Astrocyte of the cerebellum (primary cell): ENCODE measurements around the gene PLA2G7.
"Not testable (repeated sequence)": the region's sequence is repeated elsewhere in the genome, so short reads cannot be mapped to it uniquely, and the experiment has no call there.

Experiments used
- DNase-seq: peaks from one replicate; pipeline ENCODE4 v3.0.0-alpha.2; 2011; ENCODE audit warnings: low read depth
- H3K4me3 ChIP-seq: 2 replicates; pipeline ENCODE4 v1.5.1; 2011; ENCODE audit warnings: mild to moderate bottlenecking, low read depth, low read length, moderate library complexity
- CTCF ChIP-seq: IDR thresholded peaks from 2 replicates; pipeline ENCODE4 v1.5.1; 2012; ENCODE audit warnings: low read length, low read depth, moderate library complexity, mild to moderate bottlenecking; ENCODE audit errors: missing control alignments
- in situ Hi-C: cut with HindIII; loops from 2 replicates; pipeline ENCODE4 v1.10.0; 2017; ENCODE audit warnings: low sequenced_read_pairs

Gene PLA2G7

DNA sequence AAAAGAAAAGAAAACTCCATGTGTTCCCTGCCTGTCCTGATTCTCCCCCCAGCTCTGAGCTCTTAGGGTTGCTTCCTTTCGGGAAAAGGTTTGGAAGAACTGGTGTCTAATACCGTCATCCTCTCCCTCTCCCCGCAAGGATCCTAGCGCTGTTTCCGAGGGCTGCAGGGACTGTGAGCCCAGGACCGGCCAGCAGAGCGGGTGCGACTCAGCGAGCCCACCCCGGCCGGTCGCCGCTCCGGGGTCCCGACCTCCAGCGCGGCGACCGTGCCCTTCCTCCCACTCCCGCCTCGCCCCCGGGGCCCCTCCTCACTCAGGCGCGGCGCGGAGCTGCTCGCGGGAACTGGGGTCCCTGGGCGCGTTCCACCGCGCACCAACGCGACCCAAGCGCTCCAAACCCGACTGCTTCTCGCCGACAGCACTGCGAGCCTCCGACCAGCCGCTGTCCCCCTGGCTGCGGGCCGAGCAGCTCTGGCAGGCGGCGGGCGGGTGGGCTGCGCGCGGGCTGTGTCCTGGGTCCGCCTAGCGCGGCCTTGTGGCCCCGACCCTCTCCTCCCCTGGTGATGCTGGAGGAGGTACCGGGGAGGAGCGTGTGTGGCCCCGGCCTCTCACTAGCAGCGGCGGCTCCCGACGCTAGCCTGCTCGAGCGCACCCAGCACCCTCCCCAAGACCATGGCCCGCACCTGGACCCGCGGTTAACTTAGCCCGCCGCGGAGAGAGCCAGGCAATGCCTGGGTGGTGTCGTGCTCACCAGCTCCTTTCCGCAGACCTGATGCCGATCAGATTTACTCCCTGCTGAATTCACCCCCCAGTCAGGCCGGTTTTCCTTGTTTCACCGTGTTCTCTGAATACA is at the start of gene PLA2G7:
Gene PLA2G7 (minus strand): TSS at position 509 of the 853 bp plus-strand sequence. CDS start 12,484 bp downstream, outside the sequence.
- peak within 1 kb of the TSS; percentile 55 for H3K4me3 ChIP-seq
- peak; percentile 2 for TF ChIP-seq CTCF
- no peak for DNase-seq
- in situ Hi-C loops = no loop called here

- no peak overlapping the region for H3K4me3 ChIP-seq
- DNase-seq = no peak
- no peak for TF ChIP-seq CTCF
- in situ Hi-C loops = no loop called here
These were observed 49.4 kb upstream of the PLA2G7 start for GRCh38 chr6:46784535-46784934.

- in situ Hi-C loops = no loop called here
- DNase-seq = peak; percentile 55
- no peak overlapping the region for H3K4me3 ChIP-seq
- peak; percentile 76 for TF ChIP-seq CTCF
These were observed 46.6 kb upstream of the PLA2G7 start for GRCh38 chr6:46781478-46782378.

GRCh38 chr6:46777476-46778346 is 42.5 kb upstream of the PLA2G7 start:
- in situ Hi-C loops = no loop called here

DNA sequence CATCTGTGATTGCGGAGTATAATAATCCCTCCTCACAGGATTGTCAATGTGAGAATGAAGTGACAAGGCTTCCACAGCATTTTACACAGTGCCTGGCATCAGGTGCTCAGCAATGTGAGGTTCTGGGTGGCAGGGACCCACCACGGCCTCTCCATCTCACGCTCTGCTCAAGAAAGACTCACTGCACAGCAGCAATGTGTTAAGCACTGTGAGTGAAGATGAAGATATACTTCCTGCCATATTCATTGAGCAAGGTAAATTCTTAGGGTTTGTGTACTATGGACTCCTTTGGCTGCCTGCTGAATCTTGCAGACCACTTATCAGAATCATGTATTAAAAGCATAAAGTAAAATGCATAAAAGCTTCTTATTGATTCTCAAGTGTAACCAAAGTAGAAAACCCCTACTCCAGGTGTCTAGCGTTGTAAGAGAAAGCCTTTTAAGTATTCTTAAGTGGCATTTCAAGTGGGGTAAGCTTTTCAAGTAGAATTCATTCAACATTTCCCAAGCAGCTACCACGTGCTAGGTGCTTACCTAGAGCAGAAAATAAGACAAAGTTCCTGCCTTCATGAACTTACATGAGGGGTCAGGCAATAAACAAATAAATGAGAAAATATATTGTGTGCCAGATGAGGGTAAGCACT is 41.0 kb upstream of the PLA2G7 start:
- in situ Hi-C loops = no loop called here

More at GRCh38 chr6:46777476-46778346, 42.5 kb upstream of the PLA2G7 start:
- no peak for DNase-seq
- H3K4me3 ChIP-seq = no peak overlapping the region
- TF ChIP-seq CTCF = no peak

DNA sequence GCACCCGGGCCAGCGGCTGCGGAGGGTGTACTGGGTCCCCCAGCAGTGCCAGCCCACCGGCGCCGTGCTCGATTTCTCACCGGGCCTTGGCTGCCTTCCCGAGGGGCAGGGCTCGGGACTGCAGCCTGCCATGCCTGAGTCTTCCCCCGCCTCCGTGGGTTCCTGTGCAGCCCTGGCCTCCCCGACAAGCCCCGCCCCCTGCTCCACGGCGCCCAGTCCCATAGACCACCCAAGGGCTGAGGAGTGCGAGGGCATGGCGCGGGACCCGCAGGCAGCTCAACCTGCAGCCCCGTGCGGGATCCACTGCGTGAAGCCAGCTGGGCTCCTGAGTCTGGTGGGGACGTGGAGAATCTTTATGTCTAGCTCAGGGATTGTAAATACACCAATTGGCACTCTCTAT is 39.6 kb upstream of the PLA2G7 start:
- DNase-seq, in situ Hi-C loops: not testable (repeated sequence)

More for the DNA sequence above, 41.0 kb upstream of the PLA2G7 start:
- no peak for DNase-seq
- TF ChIP-seq CTCF = no peak
- no peak overlapping the region for H3K4me3 ChIP-seq

More for the DNA sequence above, 39.6 kb upstream of the PLA2G7 start:
- not testable (repeated sequence) for H3K4me3 ChIP-seq
